ENCODE measurements around the gene NNMT.

NNMT gene

DNA sequence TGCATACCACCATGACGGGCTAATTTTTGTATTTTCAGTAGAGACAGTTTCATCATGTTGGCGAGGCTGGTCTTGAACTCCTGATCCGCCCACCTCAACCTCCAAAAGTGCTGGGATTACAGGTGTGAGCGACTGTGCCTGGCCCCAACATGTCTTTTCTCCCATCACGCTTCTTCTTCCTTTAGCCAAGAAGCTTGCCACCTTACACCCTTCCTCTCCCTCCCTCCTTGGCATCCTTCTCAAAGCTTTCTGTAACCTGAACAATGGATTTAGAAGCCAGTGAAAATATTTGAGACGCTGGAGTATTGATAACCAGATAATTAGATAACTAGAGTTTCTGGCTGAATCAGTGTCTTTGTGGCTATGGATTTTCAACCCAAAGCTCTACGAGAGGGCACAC, 11.3 kb upstream of the NNMT start:
- no peak for DNase-seq (ENCODE audit: low read depth)

DNA sequence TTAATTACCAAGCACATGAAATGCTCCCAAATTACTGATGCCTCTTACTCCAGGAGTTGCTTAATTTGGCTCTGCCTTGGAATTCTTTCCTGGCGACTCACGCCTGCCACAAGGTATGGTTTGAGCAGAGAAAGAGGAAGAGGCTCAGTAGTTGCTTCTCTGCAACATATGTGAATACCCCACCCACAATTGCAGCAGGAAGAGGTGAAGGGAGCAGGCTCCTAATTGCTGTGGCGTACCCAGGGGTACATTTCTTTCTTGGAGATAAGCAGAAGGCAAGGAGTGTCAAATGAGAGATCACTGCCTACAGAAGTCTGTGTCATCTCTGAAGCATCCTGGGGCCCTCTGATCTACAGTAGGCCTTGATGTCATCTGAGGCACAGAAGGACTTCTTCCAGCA, 10.6 kb upstream of the NNMT start:
- DNase-seq (ENCODE audit: low read depth), result no peak

DNA sequence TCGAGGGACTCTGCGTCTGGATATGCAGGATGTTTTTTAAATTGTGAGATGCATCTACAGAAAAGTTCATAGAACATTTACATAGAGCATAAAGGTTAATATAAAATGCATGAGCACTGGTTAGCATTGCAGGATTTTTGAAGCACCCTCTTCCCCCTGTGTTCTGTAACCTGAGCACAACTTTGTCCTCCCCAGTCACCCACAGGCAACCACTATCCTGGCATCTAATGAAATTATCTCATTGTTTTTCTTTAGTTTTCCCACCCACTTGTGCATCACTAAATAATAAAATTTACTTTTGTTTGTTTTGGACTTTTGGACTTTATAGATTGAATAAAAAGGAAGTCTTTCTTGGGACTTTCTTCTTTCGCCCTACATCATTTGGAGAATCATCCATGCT, 10.0 kb upstream of the NNMT start:
- DNase-seq (ENCODE audit: low read depth), result no peak

DNA sequence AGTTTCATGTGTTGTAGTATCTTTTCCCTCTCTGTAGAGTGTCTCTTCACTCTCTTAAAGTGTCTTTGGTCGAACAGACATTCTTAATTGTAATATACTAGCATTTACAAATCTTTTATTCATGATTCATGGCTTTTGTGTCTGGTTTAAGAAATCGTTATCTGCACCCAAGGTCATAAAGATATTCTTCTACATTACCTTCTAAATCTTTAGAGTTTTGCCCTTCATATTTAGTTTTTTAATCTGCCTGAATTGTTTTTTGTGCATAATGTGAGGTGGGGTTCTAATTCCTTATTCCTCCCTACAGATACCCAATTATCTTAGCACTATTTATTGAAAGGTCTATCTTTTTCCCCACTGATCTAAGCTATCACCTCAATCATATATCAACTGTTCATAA, 9.0 kb upstream of the NNMT start:
- no peak for DNase-seq (ENCODE audit: low read depth)

DNA sequence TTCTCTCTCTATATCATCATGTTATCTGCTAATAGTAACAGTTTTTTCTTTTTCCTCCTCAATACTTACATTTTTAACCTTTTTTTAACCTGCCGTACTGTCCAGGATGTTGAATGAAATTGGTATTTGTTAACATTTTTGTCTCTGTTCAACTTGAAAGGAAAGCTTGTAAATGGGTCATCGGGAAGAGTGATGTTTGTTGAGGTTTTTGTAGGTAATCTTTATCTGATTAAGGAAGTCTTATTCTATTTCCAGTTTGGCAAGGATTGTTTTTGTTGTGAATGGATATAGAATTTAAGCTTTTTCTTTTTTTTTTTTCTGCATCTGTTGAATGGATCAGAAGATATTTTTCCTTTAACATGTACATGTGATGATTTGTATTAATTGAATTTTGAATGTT, 8.1 kb upstream of the NNMT start:
- DNase-seq (ENCODE audit: low read depth), result no peak

DNA sequence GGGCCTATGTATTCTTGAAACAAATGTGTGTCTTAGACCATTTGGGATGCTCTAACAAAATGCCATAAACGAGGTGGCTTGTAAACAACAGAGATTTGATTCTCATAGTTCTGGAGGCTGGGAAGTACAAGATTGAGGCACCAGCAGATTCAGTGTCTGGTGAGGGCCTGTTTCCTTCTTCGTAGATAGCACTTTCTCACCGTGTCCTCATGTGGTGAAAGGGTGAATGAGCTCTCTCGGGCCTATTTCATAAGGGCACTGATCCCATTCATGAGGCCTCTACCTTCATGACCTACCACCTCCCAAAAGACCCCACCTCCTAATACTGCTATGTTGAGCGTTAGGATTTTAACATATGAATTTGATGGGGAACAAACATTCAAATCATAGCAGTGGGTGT, 6.4 kb upstream of the NNMT start:
- no peak for DNase-seq (ENCODE audit: low read depth)

DNA sequence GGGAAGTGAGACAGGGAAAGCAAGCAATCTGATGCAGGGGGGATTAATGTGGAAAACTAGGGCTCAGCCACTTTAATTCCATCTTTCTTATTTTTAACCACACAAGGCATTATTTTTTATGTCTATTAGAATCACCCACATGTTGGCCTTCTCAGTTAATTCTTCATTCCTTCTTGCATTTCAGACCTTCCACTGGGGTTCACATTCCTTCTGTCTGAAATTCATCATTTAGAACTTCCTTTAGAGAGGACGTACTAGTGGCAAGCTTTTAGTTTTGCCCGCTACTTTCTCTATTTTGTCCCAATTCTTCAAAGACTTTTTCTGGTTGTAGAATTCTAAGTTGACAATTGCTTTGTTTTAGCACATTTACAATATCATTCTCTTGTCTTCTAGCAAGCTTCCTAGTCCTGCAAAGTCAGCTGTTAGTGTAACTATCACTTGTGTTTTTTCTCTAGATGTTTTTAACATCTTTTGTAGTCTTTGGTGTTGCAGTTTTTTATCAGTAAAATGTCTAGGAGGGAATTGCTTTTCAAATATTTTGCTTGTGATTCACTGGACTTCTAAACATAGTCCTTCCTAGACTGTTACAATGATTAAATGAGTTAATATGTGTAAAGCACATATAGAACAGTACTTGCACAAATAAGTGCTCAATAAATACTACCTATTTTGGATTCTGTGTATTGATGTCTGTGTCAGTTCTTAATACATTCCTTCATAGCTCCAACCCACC, 5.5 kb upstream of the NNMT start:
- DNase-seq (ENCODE audit: low read depth), result no peak

DNA sequence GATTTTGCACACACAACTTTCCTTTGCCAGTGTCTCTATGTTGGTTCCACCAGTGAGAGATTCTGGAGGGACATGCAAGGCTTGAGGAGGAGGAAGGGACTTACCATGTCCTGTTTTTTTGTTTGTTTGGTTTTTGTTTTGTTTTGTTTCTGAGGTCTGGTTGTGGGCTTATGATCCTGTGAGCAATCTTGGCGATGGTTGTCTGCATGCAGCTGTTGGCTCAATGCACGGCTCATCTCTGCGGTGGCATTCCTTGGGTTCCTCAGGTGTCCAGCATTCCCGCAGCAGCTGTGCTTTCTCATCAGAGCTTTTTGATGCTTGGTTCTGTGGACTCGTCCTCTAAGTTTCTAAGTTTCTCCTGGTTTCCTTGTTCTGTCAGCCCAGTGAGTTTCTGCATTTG, 4.8 kb upstream of the NNMT start:
- DNase-seq (ENCODE audit: low read depth), result no peak

DNA sequence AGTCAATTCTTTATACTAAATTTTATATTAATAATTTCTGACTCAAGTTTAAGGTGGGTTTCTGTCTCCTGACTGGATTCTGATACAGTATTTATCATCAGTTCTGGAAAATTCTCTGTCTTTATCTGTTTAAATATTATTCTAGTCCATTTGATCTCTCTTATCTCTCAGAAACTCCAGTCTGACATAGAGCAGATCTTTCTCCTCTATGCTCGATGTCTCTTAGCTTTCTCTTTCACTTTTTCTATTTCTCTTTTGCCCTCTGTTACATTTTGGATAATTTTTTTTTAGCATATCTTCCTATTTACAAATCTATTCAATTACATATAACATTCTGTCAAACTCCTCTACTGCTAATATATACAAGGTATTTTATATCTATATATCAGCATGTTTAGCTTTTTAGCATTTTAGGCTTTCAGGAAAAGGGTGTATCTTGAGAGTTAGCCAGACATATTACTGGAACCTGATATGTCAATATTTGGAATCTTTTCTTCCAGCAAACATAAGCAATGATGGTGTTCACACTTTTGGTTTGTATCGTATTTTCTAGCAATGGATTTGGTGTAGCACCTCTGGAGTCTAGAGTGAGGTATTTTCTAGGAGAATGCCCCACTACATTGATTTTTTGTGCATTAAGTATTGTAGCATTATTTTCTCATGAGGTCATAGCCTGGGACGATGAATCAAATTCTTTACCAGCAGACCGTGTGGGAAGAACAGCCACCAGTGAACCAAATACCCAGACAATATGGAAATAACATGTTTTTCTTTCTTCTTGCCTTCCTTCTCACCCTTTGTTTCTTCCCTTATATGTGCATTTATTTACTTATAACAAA, 4.1 kb upstream of the NNMT start:
- DNase-seq (ENCODE audit: low read depth), result no peak

DNA sequence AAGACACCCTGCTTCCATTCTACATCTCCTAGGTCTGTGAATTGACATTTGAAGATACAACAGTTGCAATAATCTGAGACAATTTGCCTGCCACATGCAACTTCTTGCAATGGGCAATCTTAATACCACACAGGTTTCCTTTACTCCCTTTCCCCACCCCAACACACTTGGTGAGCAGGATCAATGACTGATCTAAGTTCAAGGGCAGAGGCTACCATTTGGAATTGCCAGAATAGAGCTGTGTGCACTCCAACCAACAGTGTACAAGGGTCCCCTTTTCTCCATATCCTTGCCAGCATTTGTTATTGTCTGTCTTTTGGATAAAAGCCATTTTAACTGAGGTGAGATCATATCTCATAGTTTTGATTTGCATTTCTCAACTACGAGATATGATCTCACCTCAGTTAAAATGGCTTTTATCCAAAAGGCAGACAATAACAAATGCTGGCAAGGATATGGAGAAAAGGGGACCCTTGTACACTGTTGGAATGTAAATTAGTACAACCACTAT, 2.9 kb upstream of the NNMT start:
- DNase-seq (ENCODE audit: low read depth), result no peak

DNA sequence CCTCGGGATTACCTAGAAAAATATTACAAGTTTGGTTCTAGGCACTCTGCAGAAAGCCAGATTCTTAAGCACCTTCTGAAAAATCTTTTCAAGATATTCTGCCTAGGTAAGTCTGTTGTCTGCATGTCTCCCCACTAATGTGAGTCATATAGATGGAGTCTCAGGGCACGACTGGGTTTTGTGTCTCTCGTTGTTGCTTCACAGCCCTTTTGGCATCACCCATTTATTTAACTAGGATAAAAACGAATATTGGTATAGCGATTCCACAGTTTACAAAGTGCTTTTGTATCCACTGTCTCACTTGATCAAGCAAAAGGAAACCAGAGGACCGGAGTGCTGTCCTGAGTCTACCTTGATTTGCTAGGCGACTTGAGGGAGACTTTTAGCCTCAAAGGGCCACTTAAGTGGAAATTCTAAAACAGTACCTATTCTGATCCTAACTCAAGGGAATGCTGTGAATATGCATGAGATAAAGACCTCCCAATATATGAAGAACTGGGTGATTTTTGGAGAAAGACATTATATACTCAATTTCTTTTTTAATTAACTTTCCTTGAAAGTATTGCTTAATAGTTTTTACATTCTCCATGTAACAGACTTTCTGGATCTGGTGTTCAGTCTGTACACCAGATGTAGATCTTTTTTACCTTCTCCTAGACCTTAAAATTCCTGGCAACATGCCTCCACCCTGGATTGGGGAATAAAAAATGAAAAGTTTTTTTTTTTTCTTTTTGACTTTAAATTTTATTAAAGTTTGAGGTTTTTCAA, 590 bp downstream of the NNMT start:
- DNase-seq (ENCODE audit: low read depth), result no peak

DNA sequence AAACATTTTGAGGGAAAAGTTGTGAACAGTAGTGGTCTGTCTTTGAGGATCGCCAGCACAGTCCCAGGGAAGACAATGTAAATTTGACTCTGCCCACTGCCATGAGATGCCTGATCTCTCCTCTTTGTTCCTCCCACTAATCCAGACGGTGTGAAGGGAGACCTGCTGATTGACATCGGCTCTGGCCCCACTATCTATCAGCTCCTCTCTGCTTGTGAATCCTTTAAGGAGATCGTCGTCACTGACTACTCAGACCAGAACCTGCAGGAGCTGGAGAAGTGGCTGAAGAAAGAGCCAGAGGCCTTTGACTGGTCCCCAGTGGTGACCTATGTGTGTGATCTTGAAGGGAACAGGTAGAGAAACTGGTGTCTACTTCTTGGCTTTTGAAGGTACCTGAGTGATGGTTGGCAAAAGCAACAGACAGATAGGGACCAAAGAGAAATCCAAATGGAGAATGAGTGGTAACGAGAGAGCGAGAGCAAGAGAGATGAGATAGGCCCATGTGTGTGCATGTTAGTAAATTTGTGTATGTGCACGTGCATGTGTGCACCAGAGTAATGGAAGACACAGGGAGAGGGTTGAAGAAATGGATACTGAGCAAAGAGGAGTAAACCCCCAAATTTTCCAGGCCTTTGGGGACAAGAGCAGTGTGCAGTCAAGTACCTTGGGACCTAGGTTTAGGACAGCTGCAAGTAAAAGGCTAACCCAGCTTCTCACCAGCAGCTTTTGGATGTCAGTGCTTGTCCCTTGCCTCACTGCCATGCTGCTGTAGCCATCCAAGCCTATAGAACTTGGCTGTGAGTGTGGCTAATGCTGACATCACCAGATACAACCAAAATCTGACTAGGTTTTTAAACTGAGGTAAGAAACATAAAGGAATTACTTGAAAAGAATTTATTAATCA, 1.9 kb downstream of the NNMT start:
- no peak for DNase-seq (ENCODE audit: low read depth)

DNA sequence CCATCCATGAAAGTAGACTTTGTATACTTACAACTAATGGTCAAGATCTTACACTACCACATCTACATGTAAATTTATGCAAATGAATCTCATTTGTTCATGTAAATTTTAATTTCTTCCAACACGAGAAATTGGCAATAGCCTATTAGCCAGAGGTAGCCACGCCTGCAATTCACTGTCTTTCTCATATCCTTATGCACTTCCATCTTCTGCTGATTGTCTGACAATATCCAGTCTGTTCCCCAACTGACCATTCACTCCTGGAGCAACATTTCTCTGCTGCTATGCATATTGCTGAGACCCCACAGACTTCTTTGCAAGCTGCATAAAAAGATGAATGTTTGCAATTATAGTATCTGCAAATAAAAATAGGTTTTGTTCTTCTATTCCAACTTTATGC, 2.5 kb downstream of the NNMT start:
- DNase-seq (ENCODE audit: low read depth), result no peak

DNA sequence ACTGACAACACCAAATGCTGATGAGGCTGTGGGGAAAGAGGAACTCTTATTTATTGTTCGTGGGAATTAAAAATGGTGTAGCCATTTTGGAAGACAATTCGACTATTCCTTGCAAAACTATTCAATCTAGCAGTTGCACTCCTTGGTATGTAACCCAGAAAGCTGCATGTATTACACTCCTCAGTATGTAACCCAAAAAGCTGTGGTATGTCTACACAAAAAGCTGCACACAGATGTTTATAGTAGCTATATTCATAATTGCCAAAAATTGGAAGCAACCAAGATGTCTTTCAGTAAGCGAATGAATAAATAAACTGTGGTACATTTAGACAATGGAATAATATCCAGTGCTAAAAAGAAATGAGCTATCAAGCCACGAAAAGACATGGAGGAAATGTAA, 4.9 kb downstream of the NNMT start:
- DNase-seq (ENCODE audit: low read depth), result no peak

DNA sequence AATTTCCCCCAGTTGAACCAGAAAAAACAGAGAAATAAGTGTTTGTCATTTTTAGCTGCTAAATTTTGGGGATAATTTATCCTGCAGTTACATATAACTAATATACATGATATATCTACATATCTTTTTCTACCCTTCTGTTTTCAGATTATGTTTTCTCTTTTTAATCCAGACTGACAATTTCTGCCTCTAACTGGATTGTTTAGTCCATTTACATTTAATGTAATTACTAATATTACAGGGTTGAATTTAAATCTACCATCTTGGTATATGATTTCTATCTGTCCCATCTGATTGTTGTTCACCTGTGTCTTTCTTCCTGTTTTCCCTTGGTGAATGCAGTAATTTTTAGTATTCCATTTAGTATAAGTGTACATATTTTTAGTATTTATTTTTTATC, 5.7 kb downstream of the NNMT start:
- no peak for DNase-seq (ENCODE audit: low read depth)

DNA sequence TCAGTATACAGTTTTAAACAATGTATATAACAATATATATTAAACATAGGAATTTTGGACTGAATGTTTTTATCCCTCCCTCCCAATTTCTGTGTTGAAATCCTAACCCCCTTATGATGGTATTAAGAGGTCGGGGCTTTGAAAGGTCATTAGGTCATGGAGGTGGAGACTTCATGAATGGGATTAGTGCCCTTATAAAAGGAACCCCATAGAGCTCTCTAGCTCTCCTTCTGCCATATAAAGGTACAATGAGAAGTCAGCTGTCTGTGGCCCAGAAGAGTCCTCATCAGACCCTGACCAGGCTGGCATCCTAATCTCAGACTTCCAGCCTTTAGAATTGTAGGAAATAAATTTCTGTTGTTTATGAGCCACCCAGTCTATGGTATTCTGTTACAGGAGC, 6.5 kb downstream of the NNMT start:
- no peak for DNase-seq (ENCODE audit: low read depth)

DNA sequence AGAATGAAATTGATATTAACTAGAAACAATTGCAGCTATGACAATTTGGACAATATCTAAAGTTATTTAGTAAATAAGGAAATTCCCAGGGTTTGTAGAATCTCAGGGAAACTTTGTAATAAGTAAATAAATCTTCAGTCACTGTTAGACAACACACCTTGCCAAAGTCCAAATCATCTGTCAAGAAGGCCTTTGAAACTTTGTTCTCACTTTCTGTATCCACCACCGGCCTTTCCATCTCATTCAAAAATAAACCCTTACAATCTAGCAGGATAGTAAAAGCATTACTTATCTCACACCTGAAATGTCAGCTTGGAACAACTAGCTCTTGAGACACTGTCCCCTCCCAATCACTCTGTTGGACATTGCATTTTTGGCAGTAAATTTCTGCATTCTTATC, 7.9 kb downstream of the NNMT start:
- DNase-seq (ENCODE audit: low read depth), result no peak

DNA sequence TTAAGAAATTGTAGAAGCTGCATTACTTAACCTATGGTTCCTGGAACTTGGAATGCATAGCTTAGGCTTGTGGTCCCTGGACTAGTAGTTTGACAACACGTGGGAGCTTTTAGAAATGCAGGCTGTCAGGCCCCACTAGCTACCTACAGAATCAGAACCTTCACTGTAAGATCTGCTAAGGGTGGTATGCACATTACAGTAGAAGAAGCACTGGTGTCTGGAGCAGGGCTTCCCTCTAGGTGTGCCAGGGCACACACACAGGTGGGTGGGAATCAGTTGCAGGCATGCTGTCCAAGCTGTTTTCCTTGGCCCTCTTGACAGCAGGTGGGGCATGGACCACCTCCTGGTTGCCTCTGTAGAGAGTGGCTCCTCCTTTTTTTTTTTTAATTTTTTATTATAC, 8.8 kb downstream of the NNMT start:
- no peak for DNase-seq (ENCODE audit: low read depth)

DNA sequence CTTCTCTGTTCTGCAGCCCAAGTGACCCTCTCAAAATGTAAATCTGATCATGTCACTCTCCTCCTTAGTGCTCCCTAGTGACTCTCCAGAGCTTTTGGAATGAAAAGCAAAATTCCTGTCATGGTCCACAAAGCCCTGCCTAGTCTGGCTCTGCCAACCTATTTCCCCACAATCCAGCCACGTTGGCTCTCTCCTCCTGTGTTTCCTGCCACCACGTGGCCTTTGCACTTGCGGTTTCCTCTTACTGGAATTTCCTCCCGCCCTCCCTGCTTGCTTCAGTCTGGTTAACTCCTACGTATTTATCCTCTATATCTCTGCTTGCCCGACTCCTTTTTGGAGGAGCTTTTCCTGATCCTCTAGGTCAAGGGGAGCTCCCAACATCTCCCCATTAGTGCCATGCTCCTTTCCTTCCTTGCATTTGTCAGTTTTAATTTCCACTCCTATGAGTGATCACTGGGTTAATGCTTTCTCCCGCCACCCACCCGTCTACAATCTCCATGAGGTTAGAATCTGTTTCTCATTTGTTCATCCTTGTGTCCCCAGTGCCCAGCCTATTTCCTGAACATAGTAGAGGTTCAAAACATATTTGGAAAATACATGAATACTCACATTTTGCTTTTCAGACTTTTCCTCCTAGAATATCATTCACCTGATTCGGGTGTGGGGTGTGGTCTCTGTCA, 11.5 kb downstream of the NNMT start:
- no peak for DNase-seq (ENCODE audit: low read depth)

DNA sequence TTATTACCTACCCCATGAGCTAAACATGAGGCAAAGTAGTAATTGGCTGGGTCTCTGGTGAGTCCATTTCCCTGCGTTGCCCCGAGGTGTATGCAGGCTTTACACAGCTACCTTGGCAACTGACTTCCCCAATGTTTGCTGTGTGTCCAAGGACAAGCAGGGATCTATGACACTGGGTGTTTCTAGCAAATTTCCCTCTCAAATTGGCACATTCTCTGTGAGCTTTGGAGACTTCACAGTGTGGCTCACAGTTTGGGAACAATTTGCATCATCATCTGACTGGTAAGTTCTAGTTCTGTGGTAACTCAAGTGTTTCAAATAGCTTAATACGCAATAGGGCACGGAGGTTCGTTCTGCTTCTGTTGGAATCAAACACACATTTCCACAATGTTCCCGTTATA, 12.5 kb downstream of the NNMT start:
- DNase-seq (ENCODE audit: low read depth), result no peak

DNA sequence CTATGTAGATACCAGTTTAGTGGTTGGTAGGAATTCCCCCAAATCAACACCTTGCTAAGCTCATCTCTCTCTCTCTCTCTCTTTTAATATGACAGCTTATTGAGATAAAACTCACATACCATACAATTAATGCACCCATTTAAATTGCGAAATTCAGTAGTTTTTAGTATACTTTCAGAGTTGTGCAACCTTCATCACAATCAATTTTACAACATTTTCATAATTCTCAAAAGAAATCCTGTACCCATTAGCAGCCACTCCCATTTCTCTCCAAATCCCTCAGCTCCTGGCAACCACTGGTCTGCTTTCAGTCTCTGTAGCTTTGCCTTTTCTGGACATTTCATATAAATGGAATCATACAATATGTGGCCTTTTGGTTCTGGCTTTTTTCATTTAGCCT, 13.3 kb downstream of the NNMT start:
- no peak for DNase-seq (ENCODE audit: low read depth)
